ENCODE results near the gene OSGEPL1.

OSGEPL1 gene

DNA sequence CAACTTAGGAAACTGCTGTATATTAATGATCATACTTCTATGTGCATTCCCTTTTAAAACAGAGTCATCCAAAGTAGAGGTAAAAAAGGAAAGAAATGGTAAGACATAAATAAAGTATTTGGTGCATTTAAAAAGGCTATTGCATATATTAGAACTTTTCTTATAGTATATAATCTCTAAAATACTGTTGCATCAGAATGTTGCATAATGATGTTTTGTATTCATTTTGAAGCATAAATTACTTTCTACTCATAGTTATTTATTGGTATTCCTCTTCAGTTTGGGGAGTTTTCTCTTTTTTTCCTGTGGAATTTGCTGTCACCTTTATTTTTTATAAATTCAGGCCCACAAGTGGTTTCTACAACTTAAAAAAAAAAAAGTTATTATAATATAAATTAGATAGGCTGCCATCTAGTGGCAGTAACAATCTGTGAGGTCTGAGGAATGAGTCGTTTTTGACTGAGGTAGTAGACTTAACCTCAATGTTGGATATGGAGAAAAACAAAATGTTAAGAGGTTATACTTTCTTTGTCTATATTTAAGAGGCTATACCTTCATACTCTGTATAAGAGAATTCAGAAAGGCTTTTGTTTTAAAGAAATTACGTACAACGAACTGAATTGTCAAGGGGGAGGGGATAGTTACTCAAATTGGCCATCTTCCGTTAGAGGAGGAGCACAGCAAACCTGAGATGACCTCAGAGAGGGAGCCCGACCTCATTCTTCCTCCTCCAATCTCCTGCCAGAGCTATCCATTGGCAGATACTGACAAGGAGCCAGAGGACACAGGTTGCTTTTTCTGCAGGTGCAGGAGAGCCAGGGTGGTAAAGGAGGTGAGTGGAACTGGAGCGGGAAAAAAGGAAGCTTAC lies 64.3 kb downstream of the OSGEPL1 start:
- H3K9me3 ChIP-seq (ENCODE audit: control insufficient read depth, low read length): no peaks in the 10 kb centered on the region
- no peaks in the 10 kb centered on the region for H3K4me1 ChIP-seq (ENCODE audit: control insufficient read depth, insufficient read depth, low read length)
- no peaks in the 10 kb centered on the region for H3K36me3 ChIP-seq (ENCODE audit: control insufficient read depth, insufficient read depth, low read length)
- H3K4me3 ChIP-seq (ENCODE audit: insufficient read depth, low read depth, low read length): no peak overlapping the region
- H3K27ac ChIP-seq (ENCODE audit: insufficient read depth, low read depth, low read length, poor library complexity, severe bottlenecking): no peak overlapping the region
- WGBS, 2 experiments: 29 to 38% methylated on average over 6 of the region's 6 CpGs
- H3K27me3 ChIP-seq (ENCODE audit: control insufficient read depth, insufficient read depth, low read length, poor library complexity, severe bottlenecking): no peaks in the 10 kb centered on the region

Data from ectodermal cell (in vitro differentiated cells).